Activated CD8-positive, alpha-beta memory T cell treated with anti-CD3 and anti-CD28 coated beads, Interleukin-2, amount 50 U/mL, for 24 hours (primary cell): ENCODE results near the gene PWP1.

Experiments used
- DNase-seq: peaks from one replicate; pipeline ENCODE4 v3.0.0-alpha.2; 2020; ENCODE audit errors: extremely low read depth

PWP1 gene

GRCh38 chr12:107735763-107736162 is 50.2 kb downstream of the PWP1 start:
- no peak for DNase-seq

GRCh38 chr12:107736914-107737313 is 51.3 kb downstream of the PWP1 start:
- no peak for DNase-seq

- DNase-seq = no peak
These were observed 62.9 kb downstream of the PWP1 start for GRCh38 chr12:107748472-107748871.

DNA sequence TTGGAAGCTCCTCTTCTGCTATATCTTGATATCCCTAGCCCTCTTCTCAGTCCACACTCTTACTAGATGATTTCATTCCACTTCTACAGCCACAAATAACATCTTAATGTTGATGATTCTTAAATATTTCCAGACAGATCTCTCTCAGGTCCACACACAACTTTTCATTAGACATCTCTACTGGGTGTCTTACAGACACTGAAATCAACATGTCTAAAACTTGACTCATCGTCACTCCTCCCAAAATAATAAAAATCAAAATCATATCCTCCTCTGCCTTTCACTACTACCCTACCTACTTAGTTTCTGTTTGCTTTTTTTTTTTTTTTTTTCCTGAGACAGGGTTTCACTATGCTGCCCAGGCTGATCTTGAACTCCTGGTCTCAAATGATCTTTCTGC is 63.5 kb downstream of the PWP1 start:
- no peak for DNase-seq

DNA sequence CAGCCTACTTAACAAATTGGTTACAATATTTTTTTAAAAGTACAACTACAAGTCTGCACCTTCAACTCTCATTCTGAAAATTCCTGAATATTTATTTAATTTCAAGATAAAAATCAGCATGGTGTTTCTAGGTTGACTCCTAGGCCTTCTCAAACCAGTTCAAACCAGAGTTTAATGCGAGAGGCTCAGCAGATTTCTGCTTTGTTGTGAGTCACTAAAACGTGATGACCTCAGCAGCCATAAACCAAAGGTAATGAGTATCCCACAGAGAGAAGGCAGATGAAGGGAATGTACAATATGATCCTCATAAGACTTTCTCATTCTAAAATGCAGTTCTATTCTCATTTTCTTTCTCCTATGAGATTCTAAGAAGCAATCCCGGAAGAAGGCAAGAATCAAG is 73.8 kb downstream of the PWP1 start:
- no peak for DNase-seq

DNA sequence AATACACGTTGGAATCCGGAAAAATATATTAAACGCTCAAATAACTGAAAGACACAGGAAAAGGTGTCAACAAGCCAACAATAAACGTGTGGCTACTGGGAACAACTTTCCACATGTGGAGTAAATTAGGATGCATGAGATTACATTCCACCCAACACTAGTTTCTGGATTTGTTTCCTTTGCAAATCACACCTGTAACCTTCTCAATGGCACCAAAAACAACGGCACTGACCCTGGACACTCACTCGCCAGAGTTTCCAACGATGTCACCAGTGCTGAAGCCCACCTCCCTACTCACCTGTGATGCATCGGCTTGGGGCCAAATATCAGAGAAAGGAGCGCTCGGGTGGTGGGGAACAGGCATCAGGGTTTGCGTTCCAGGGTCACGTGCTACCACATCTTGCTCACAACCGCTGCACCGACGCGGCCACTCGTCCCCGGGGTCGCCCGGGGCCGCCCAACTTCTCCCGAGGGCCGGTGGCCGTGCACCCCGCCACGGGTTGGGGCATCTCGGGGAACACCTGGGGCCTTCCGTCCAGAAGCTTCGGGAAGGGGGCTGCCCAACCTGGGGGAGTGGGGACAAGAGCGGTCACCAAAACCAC is 74.7 kb downstream of the PWP1 start:
- no peak for DNase-seq

DNA sequence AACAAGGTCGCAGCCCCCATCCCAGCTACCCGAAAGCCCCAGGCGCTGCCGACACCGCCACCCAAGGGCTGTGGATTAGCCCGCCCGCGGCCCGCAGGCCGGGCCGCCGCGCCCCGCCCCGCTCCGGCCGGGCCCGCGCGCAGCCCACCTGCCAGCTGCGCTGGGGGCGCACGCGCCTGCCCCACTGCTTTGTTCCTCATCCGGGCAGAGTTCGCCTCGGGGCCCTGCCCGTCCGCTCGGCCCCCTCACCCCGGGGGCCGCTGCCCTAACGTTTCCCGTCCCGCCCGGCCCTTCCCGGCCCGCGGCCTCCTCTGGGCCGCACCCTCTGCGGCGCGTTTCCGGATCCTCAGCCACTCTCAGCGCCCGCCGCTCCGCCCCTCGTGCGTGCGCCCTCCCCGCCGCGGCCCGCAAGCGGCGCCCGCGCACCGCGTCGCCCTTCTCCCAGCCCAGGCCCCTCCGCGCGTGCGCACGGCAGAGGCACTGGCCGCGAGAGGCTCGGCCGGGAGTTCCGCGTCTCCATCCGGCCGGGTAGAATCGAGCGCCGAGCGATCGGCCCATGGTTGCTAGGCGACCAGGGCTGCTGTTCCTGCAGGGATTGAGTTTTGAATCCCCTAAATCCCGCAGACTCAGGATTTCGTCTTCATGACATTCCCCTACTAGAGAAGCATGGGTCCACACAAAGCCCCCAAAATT is 75.4 kb downstream of the PWP1 start, which contains the start of gene PRDM4:
Gene PRDM4, minus strand, starts transcription at position 329 of the 693 bp plus-strand sequence. CDS start 622 bp downstream, outside the sequence.
- DNase-seq = peak; percentile 73

GRCh38 chr12:107761502-107761904 is 75.9 kb downstream of the PWP1 start:
- DNase-seq = no peak
